Neural cell (in vitro differentiated cells): ENCODE data around the gene MBD6. TPM values are rescaled to one million over a fixed set of nuclear protein-coding genes. Genes with fewer than 3 reads are reported as not detected.

Source experiments
- H2AFZ ChIP-seq: fragments of 200-600, 300-800 bp; sonication (generic), shearing (Covaris generic); 2 replicates; pipeline ENCODE4 v1.6.0; 2014; ENCODE audit warnings: low read depth, mild to moderate bottlenecking, antibody characterized with exemption, low read length, moderate library complexity
- H3F3A ChIP-seq: fragments of 200-600 bp; shearing (Covaris generic); 2 replicates; pipeline ENCODE4 v1.6.1; 2016; ENCODE audit warnings: mild to moderate bottlenecking, moderate library complexity, mixed read lengths, antibody characterized with exemption, low read length; ENCODE audit not compliant: insufficient read depth, poor library complexity, severe bottlenecking
- H3K27ac ChIP-seq: fragments of 200-600, 300-800 bp; sonication (generic), shearing (Covaris generic); 2 replicates; pipeline ENCODE4 v1.5.1; 2014; ENCODE audit warnings: mild to moderate bottlenecking, low read length, moderate library complexity
- H3K27me3 ChIP-seq: fragments of 300-800, 200-600 bp; sonication (generic), shearing (Covaris generic); 2 replicates; pipeline ENCODE4 v1.6.0; 2014; ENCODE audit warnings: mild to moderate bottlenecking, low read depth, low read length, moderate library complexity; ENCODE audit not compliant: insufficient read depth
- H3K36me3 ChIP-seq: fragments of 300-800, 200-600 bp; sonication (generic), shearing (Covaris generic); 2 replicates; pipeline ENCODE4 v1.5.1; 2014; ENCODE audit warnings: mild to moderate bottlenecking, antibody characterized with exemption, low read length, moderate library complexity; ENCODE audit not compliant: insufficient read depth
- H3K4me2 ChIP-seq: fragments of 300-800, 200-600 bp; sonication (generic), shearing (Covaris generic); 2 replicates; pipeline ENCODE4 v1.6.0; 2014; ENCODE audit warnings: mild to moderate bottlenecking, low read length
- H3K4me3 ChIP-seq: fragments of 300-800, 200-600 bp; sonication (generic), shearing (Covaris generic); 2 replicates; pipeline ENCODE4 v1.5.1; 2014; ENCODE audit warnings: mild to moderate bottlenecking, low read length, moderate library complexity
- H3K79me2 ChIP-seq: fragments of 200-600 bp; shearing (Covaris generic); replicated peaks from 2 replicates; pipeline ENCODE4 v1.6.0; 2014; ENCODE audit warnings: mild to moderate bottlenecking, low read length, moderate library complexity; ENCODE audit not compliant: insufficient read depth
- H3K9ac ChIP-seq: fragments of 300-800, 200-600 bp; sonication (generic), shearing (Covaris generic); 2 replicates; pipeline ENCODE4 v1.6.1; 2016; ENCODE audit warnings: mild to moderate bottlenecking, low read length, mixed read lengths
- H3K9me2 ChIP-seq: fragments of 200-600 bp; shearing (Covaris generic); 2 replicates; pipeline ENCODE4 v1.6.1; 2016; ENCODE audit warnings: mild to moderate bottlenecking, low read length, mixed read lengths; ENCODE audit not compliant: insufficient read depth
- H3K9me3 ChIP-seq: fragments of 200-600, 300-800 bp; sonication (generic), shearing (Covaris generic); 2 replicates; pipeline ENCODE4 v1.6.1; 2016; ENCODE audit warnings: mild to moderate bottlenecking, mixed run types, low read length, moderate library complexity, mixed read lengths
- H4K20me1 ChIP-seq: fragments of 200-600 bp; shearing (Covaris generic); 2 replicates; pipeline ENCODE4 v1.6.1; 2016; ENCODE audit warnings: mild to moderate bottlenecking, mixed run types; ENCODE audit not compliant: insufficient read depth
- CTCF ChIP-seq: fragments of 450-650 bp; IDR thresholded peaks from 2 replicates; pipeline ENCODE4 v1.5.1; 2014; ENCODE audit warnings: antibody characterized with exemption, mild to moderate bottlenecking, moderate library complexity; ENCODE audit not compliant: poor library complexity, severe bottlenecking
- EP300 ChIP-seq: fragments of 450-650 bp; conservative IDR thresholded peaks from 2 replicates; pipeline ENCODE4 v1.6.1; 2014; ENCODE audit warnings: antibody characterized with exemption, mild to moderate bottlenecking, moderate library complexity; ENCODE audit not compliant: poor library complexity, severe bottlenecking
- EZH2 ChIP-seq: fragments of 200-600, 300-800 bp; shearing (Covaris generic), sonication (generic); IDR thresholded peaks from 2 replicates; pipeline ENCODE4 v1.6.1; 2014; ENCODE audit warnings: antibody characterized with exemption, low read length, borderline replicate concordance, mild to moderate bottlenecking; ENCODE audit not compliant: insufficient read depth, poor library complexity, severe bottlenecking
- MXI1 ChIP-seq: fragments of 450-650 bp; conservative IDR thresholded peaks from 2 replicates; pipeline ENCODE4 v1.6.1; 2014; ENCODE audit warnings: antibody characterized with exemption, mild to moderate bottlenecking; ENCODE audit not compliant: poor library complexity, severe bottlenecking
- POLR2AphosphoS5 ChIP-seq: IDR thresholded peaks from 2 replicates; pipeline ENCODE4 v1.6.1; 2012
- RAD21 ChIP-seq: fragments of 450-650 bp; conservative IDR thresholded peaks from 2 replicates; pipeline ENCODE4 v1.6.1; 2014; ENCODE audit warnings: antibody characterized with exemption, mild to moderate bottlenecking, moderate library complexity
- REST ChIP-seq: IDR thresholded peaks from 2 replicates; pipeline ENCODE4 v1.6.1; 2012; ENCODE audit warnings: borderline replicate concordance
- SMC3 ChIP-seq: fragments of 450-650 bp; conservative IDR thresholded peaks from 2 replicates; pipeline ENCODE4 v1.6.1; 2014; ENCODE audit warnings: antibody characterized with exemption, mild to moderate bottlenecking, moderate library complexity; ENCODE audit not compliant: poor library complexity
- TAF1 ChIP-seq: IDR thresholded peaks from 2 replicates; pipeline ENCODE4 v1.6.1; 2012; ENCODE audit warnings: low read depth
- polyA plus RNA-seq: library from polyadenylated mRNA; depleted of rRNA; stranded (reverse); fragments of >200 nt; gene quantifications from 2 replicates; pipeline ENCODE4 v1.2.3, GENCODE V29; 2014

MBD6 gene
- polyA plus RNA-seq, 1 donor from 2014 or later = 2.1 TPM

GRCh38 chr12:57514720-57515407 lies 7.8 kb upstream of the MBD6 start:
- no peak overlapping the region for H3K4me2 ChIP-seq
- no peaks in the 10 kb centered on the region for H3K27me3 ChIP-seq
- no peak overlapping the region for H3K9ac ChIP-seq
- no peak overlapping the region for H2AFZ ChIP-seq
- TF ChIP-seq RAD21 (no peak), EZH2 (no peak), MXI1 (no peak), SMC3 (no peak), EP300 (no peak), TAF1 (no peak), REST (no peak), POLR2AphosphoS5 (no peak), CTCF (no peak)
- no peak overlapping the region for H3K4me3 ChIP-seq
- no peaks in the 10 kb centered on the region for H3F3A ChIP-seq
- H3K9me3 ChIP-seq = no peaks in the 10 kb centered on the region
- H3K79me2 ChIP-seq = peaks cover 19% of the 10 kb centered on the region
- H4K20me1 ChIP-seq = no peaks in the 10 kb centered on the region
- H3K36me3 ChIP-seq = peaks cover 7% of the 10 kb centered on the region
- H3K27ac ChIP-seq = no peak overlapping the region
- no peaks in the 10 kb centered on the region for H3K9me2 ChIP-seq

GRCh38 chr12:57515408-57515933 lies 7.2 kb upstream of the MBD6 start:
- Histone ChIP-seq H4K20me1 (no peaks in the 10 kb centered on the region), H3K9ac (no peak overlapping the region), H3K9me3 (no peaks in the 10 kb centered on the region), H3K27me3 (no peaks in the 10 kb centered on the region), H3K9me2 (no peaks in the 10 kb centered on the region), H3K4me2 (no peak overlapping the region), H2AFZ (no peak overlapping the region), H3K4me3 (no peak overlapping the region), H3K79me2 (peaks cover 19% of the 10 kb centered on the region), H3K36me3 (peaks cover 7% of the 10 kb centered on the region), H3F3A (no peaks in the 10 kb centered on the region), H3K27ac (no peak overlapping the region)
- no peak for TF ChIP-seq SMC3
- TF ChIP-seq EZH2 = no peak
- TF ChIP-seq POLR2AphosphoS5 = no peak
- no peak for TF ChIP-seq REST
- no peak for TF ChIP-seq EP300
- TF ChIP-seq TAF1 = no peak
- TF ChIP-seq MXI1 = no peak
- TF ChIP-seq CTCF = no peak
- TF ChIP-seq RAD21 = no peak
